ENCODE results near the gene PAK4.

Gene PAK4

GRCh38 chr19:39174142-39174541 is 48.6 kb downstream of the PAK4 start:
- no peak for TF ChIP-seq CTCF (IDR thresholded peaks at IDR 0.05; ENCODE audit: low read depth, low read length, missing control alignments)

GRCh38 chr19:39174558-39175544 is 49.3 kb downstream of the PAK4 start:
- no peak for DNase-seq (ENCODE audit: low read depth)
- in situ Hi-C loops (cut with HindIII; ENCODE audit: low sequenced_read_pairs): no loop called here
- no peak for TF ChIP-seq CTCF (IDR thresholded peaks at IDR 0.05; ENCODE audit: low read depth, low read length, missing control alignments)
- no peak overlapping the region for H3K4me3 ChIP-seq (ENCODE audit: low read depth, low read length)

More at GRCh38 chr19:39174142-39174541, 48.6 kb downstream of the PAK4 start:
- DNase-seq (ENCODE audit: low read depth): no peak
- H3K4me3 ChIP-seq (ENCODE audit: low read depth, low read length): no peak overlapping the region
- in situ Hi-C loops (cut with HindIII; ENCODE audit: low sequenced_read_pairs): no loop called here

DNA sequence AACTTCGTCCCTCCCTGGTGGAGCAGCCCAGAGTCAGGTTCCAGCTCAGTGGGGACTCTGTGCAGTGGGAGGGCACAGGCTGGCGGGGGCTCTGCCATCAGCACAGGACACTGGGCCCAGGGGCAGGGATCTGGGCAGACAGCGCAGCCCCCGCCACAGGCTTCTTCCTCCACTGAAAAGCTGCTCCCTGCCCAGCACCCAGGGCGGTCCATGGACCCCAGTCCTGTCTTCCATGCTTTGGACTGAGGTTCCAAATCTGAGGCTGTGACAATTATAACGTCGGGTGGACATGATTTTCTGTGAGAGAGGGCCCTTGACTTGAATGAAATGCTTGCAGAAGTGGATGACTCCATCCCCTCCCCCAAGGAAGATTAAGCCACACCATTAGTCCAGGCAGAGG is 50.0 kb downstream of the PAK4 start:
- no peak for TF ChIP-seq CTCF (IDR thresholded peaks at IDR 0.05; ENCODE audit: low read depth, low read length, missing control alignments)
- in situ Hi-C loops (cut with HindIII; ENCODE audit: low sequenced_read_pairs): no loop called here
- DNase-seq (ENCODE audit: low read depth): no peak
- H3K4me3 ChIP-seq (ENCODE audit: low read depth, low read length): no peak overlapping the region

GRCh38 chr19:39177110-39177699 is 51.6 kb downstream of the PAK4 start:
- no peak for TF ChIP-seq CTCF (IDR thresholded peaks at IDR 0.05; ENCODE audit: low read depth, low read length, missing control alignments)
- no peak overlapping the region for H3K4me3 ChIP-seq (ENCODE audit: low read depth, low read length)
- DNase-seq (ENCODE audit: low read depth): no peak
- in situ Hi-C loops (cut with HindIII; ENCODE audit: low sequenced_read_pairs): no loop called here

- in situ Hi-C loops (cut with HindIII; ENCODE audit: low sequenced_read_pairs): no loop called here
- no peak for TF ChIP-seq CTCF (IDR thresholded peaks at IDR 0.05; ENCODE audit: low read depth, low read length, missing control alignments)
- DNase-seq (ENCODE audit: low read depth): no peak
- H3K4me3 ChIP-seq (ENCODE audit: low read depth, low read length): no peak overlapping the region
Measured at GRCh38 chr19:39177736-39178135, 52.1 kb downstream of the PAK4 start.

DNA sequence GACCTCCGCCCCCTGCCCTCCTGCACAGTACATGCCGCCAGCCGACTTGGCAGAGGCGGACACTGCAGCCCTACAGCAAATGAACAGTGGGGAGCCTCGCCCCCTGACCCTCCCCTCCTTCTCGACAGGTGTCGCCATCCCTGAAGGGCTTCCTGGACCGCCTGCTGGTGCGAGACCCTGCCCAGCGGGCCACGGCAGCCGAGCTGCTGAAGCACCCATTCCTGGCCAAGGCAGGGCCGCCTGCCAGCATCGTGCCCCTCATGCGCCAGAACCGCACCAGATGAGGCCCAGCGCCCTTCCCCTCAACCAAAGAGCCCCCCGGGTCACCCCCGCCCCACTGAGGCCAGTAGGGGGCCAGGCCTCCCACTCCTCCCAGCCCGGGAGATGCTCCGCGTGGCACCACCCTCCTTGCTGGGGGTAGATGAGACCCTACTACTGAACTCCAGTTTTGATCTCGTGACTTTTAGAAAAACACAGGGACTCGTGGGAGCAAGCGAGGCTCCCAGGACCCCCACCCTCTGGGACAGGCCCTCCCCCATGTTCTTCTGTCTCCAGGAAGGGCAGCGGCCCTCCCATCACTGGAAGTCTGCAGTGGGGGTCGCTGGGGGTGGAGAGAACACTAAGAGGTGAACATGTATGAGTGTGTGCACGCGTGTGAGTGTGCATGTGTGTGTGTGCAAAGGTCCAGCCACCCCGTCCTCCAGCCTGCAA is 52.9 kb downstream of the PAK4 start:
- in situ Hi-C loops (cut with HindIII; ENCODE audit: low sequenced_read_pairs): no loop called here

More for the DNA sequence above, 52.9 kb downstream of the PAK4 start:
- H3K4me3 ChIP-seq (ENCODE audit: low read depth, low read length): no peak overlapping the region
- no peak for DNase-seq (ENCODE audit: low read depth)
- TF ChIP-seq CTCF (IDR thresholded peaks at IDR 0.05; ENCODE audit: low read depth, low read length, missing control alignments): no peak

Data from astrocyte of the cerebellum (primary cell).